Fibroblast of the conjunctiva (primary cell): ENCODE data around the gene ALG14.
"Not testable (repeated sequence)": the region's sequence is repeated elsewhere in the genome, so short reads cannot be mapped to it uniquely, and the experiment has no call there.

Experiments
- DNase-seq: peaks from one replicate; pipeline ENCODE4 v3.0.0-alpha.2; 2010; ENCODE audit warnings: low read depth

Gene ALG14

GRCh38 chr1:95006681-95007080 lies 66.1 kb downstream of the ALG14 start:
- no peak for DNase-seq

GRCh38 chr1:95005584-95005983 lies 67.2 kb downstream of the ALG14 start:
- DNase-seq, result no peak

GRCh38 chr1:95004013-95004412 lies 68.7 kb downstream of the ALG14 start:
- DNase-seq, result no peak

GRCh38 chr1:95003433-95003738 lies 69.4 kb downstream of the ALG14 start:
- no peak for DNase-seq

GRCh38 chr1:95002540-95003432 lies 70.0 kb downstream of the ALG14 start:
- no peak for DNase-seq

GRCh38 chr1:95002164-95002539 lies 70.6 kb downstream of the ALG14 start:
- no peak for DNase-seq

- no peak for DNase-seq
Measured at GRCh38 chr1:94999456-95000131, 73.2 kb downstream of the ALG14 start.

- DNase-seq, result no peak
Measured at GRCh38 chr1:94998748-94999147, 74.0 kb downstream of the ALG14 start.

- DNase-seq, result no peak
Measured at GRCh38 chr1:94998114-94998513, 74.6 kb downstream of the ALG14 start.

GRCh38 chr1:94995536-94995935 lies 77.2 kb downstream of the ALG14 start:
- DNase-seq, result not testable (repeated sequence)

GRCh38 chr1:94994805-94995204 lies 77.9 kb downstream of the ALG14 start:
- DNase-seq, result no peak

GRCh38 chr1:94993931-94994645 lies 78.7 kb downstream of the ALG14 start:
- no peak for DNase-seq

GRCh38 chr1:94992863-94993563 lies 79.7 kb downstream of the ALG14 start:
- no peak for DNase-seq

- no peak for DNase-seq
Measured at GRCh38 chr1:94992161-94992560, 80.6 kb downstream of the ALG14 start.

- DNase-seq, result no peak
Measured at GRCh38 chr1:94989911-94990473, 82.8 kb downstream of the ALG14 start.

GRCh38 chr1:94989398-94989797 lies 83.4 kb downstream of the ALG14 start:
- no peak for DNase-seq

GRCh38 chr1:94988356-94988755 lies 84.4 kb downstream of the ALG14 start:
- DNase-seq, result no peak

GRCh38 chr1:94986783-94987182 lies 86.0 kb downstream of the ALG14 start:
- DNase-seq, result no peak

GRCh38 chr1:94983171-94983739 lies 89.5 kb downstream of the ALG14 start:
- DNase-seq, result peak; percentile 45

- DNase-seq, result no peak
Measured at GRCh38 chr1:94982398-94982797, 90.4 kb downstream of the ALG14 start.

- DNase-seq, result no peak
Measured at GRCh38 chr1:94981575-94981973, 91.2 kb downstream of the ALG14 start.
